H9 (cell line): ENCODE results near the gene TANK. TPM values are rescaled to one million over a fixed set of nuclear protein-coding genes. Genes with fewer than 3 reads are reported as not detected.

ENCODE experiments used
- DNase-seq: peaks from one replicate; pipeline ENCODE4 v3.0.0-alpha.2; 2017
- H2AFZ ChIP-seq: one replicate; pipeline ENCODE4 v1.6.1; 2013; ENCODE audit warnings: mild to moderate bottlenecking, low read length, control low read depth, moderate library complexity
- H2AK5ac ChIP-seq: 2 replicates; pipeline ENCODE4 v1.6.1; 2013; ENCODE audit warnings: low read length, control low read depth, mixed read lengths; ENCODE audit not compliant: insufficient read length
- H2BK120ac ChIP-seq: one replicate; pipeline ENCODE4 v1.6.1; 2013; ENCODE audit warnings: low read depth, mild to moderate bottlenecking, low read length, control low read depth, inconsistent platforms; ENCODE audit not compliant: poor library complexity, severe bottlenecking
- H2BK12ac ChIP-seq: 2 replicates; pipeline ENCODE4 v1.6.1; 2013; ENCODE audit warnings: low read length, control low read depth, mixed read lengths, low read depth; ENCODE audit not compliant: insufficient read length
- H2BK15ac ChIP-seq: 2 replicates; pipeline ENCODE4 v1.6.1; 2013; ENCODE audit warnings: low read depth, low read length, control low read depth
- H2BK20ac ChIP-seq: one replicate; pipeline ENCODE4 v1.6.1; 2013; ENCODE audit warnings: low read depth, mild to moderate bottlenecking, low read length, control low read depth, inconsistent platforms; ENCODE audit not compliant: poor library complexity, severe bottlenecking
- H2BK5ac ChIP-seq: 2 replicates; pipeline ENCODE4 v1.6.1; 2013; ENCODE audit warnings: low read length, control low read depth, mixed read lengths; ENCODE audit not compliant: insufficient read length
- H3K14ac ChIP-seq: 2 replicates; pipeline ENCODE4 v1.6.1; 2013; ENCODE audit warnings: low read length, control low read depth; ENCODE audit not compliant: insufficient read depth
- H3K18ac ChIP-seq: 2 replicates; pipeline ENCODE4 v1.6.1; 2013; ENCODE audit warnings: low read depth, mild to moderate bottlenecking, mixed read lengths, low read length, control low read depth; ENCODE audit not compliant: insufficient read length
- H3K23ac ChIP-seq: 2 replicates; pipeline ENCODE4 v1.6.1; 2013; ENCODE audit warnings: low read length, control low read depth, mixed read lengths, low read depth; ENCODE audit not compliant: insufficient read length
- H3K23me2 ChIP-seq: 2 replicates; pipeline ENCODE4 v1.6.1; 2013; ENCODE audit warnings: low read depth, mild to moderate bottlenecking, mixed read lengths, low read length, control low read depth; ENCODE audit not compliant: insufficient read length, poor library complexity, severe bottlenecking
- H3K27ac ChIP-seq: 2 replicates; pipeline ENCODE4 v1.5.1; 2013; ENCODE audit warnings: low read length, control low read depth, mixed read lengths, low read depth; ENCODE audit not compliant: insufficient read length
- H3K27me3 ChIP-seq: 2 replicates; pipeline ENCODE4 v1.6.1; 2013; ENCODE audit warnings: low read length, control low read depth, inconsistent platforms; ENCODE audit not compliant: insufficient read depth
- H3K4ac ChIP-seq: 2 replicates; pipeline ENCODE4 v1.6.1; 2013; ENCODE audit warnings: low read depth, mild to moderate bottlenecking, control low read depth, inconsistent platforms, low read length, moderate library complexity
- H3K4me1 ChIP-seq: 2 replicates; pipeline ENCODE4 v1.6.1; 2013; ENCODE audit warnings: low read length, control low read depth, inconsistent platforms; ENCODE audit not compliant: insufficient read depth
- H3K4me2 ChIP-seq: 2 replicates; pipeline ENCODE4 v1.6.1; 2013; ENCODE audit warnings: low read length, control low read depth, mixed read lengths; ENCODE audit not compliant: insufficient read length, insufficient read depth
- H3K56ac ChIP-seq: 2 replicates; pipeline ENCODE4 v1.6.1; 2013; ENCODE audit warnings: low read depth, mild to moderate bottlenecking, mixed read lengths, low read length, control low read depth; ENCODE audit not compliant: insufficient read length
- H3K79me1 ChIP-seq: 2 replicates; pipeline ENCODE4 v1.6.1; 2013; ENCODE audit warnings: low read depth, mild to moderate bottlenecking, moderate library complexity, low read length, control low read depth, inconsistent platforms; ENCODE audit not compliant: insufficient read depth, poor library complexity, severe bottlenecking
- H3K79me2 ChIP-seq: 2 replicates; pipeline ENCODE4 v1.6.1; 2013; ENCODE audit warnings: low read length, control low read depth, inconsistent platforms; ENCODE audit not compliant: insufficient read depth
- H3K9ac ChIP-seq: 2 replicates; pipeline ENCODE4 v1.6.1; 2013; ENCODE audit warnings: low read length, control low read depth, mixed read lengths; ENCODE audit not compliant: insufficient read length; ENCODE audit errors: extremely low read depth
- H3K9me3 ChIP-seq: one replicate; pipeline ENCODE4 v1.6.1; 2013; ENCODE audit warnings: low read depth, low read length, inconsistent platforms; ENCODE audit not compliant: control insufficient read depth
- H3T11ph ChIP-seq: one replicate; pipeline ENCODE4 v1.6.1; 2013; ENCODE audit warnings: mild to moderate bottlenecking, low read length, control low read depth, inconsistent platforms
- H4K20me1 ChIP-seq: one replicate; pipeline ENCODE4 v1.6.1; 2013; ENCODE audit not compliant: control insufficient read depth, insufficient read length, insufficient read depth
- H4K5ac ChIP-seq: 2 replicates; pipeline ENCODE4 v1.6.1; 2013; ENCODE audit warnings: low read depth, mild to moderate bottlenecking, mixed read lengths, low read length, control low read depth; ENCODE audit not compliant: insufficient read length
- H4K8ac ChIP-seq: replicated peaks from 2 replicates; pipeline ENCODE4 v1.6.1; 2013; ENCODE audit warnings: low read length, control low read depth, mixed read lengths, low read depth; ENCODE audit not compliant: insufficient read length
- H4K91ac ChIP-seq: 2 replicates; pipeline ENCODE4 v1.6.1; 2013; ENCODE audit warnings: low read depth, mild to moderate bottlenecking, moderate library complexity, mixed read lengths, low read length, control low read depth; ENCODE audit not compliant: insufficient read length
- H3K27ac Mint-ChIP-seq, 3 experiments: 2 replicates in 2 of 3; 3 replicates in 1 of 3; pipeline ENCODE4 v1.8.0; 2020 to 2021; ENCODE audit warnings: mixed read lengths in 3 of 3, mild to moderate bottlenecking in 1 of 3, moderate library complexity in 1 of 3
- H3K27me3 Mint-ChIP-seq: 2 replicates; pipeline ENCODE4 v1.8.0; 2021; ENCODE audit warnings: low read depth, mild to moderate bottlenecking, moderate library complexity, mixed read lengths
- H3K36me3 Mint-ChIP-seq, 3 experiments: 2 replicates in 2 of 3; 3 replicates in 1 of 3; pipeline ENCODE4 v1.8.0; 2020 to 2021; ENCODE audit warnings: low read depth in 3 of 3, mixed read lengths in 3 of 3; ENCODE audit not compliant: insufficient read depth in 1 of 3
- H3K4me1 Mint-ChIP-seq, 2 experiments: 2 replicates each; pipeline ENCODE4 v1.8.0; 2020; ENCODE audit warnings: mixed read lengths in 2 of 2
- H3K4me3 Mint-ChIP-seq, 2 experiments: 2 replicates in 1 of 2; 3 replicates in 1 of 2; pipeline ENCODE4 v1.8.0; 2020 to 2021; ENCODE audit warnings: mild to moderate bottlenecking in 2 of 2, mixed read lengths in 2 of 2, moderate library complexity in 1 of 2
- H3K9me3 Mint-ChIP-seq, 2 experiments: 2 replicates in 1 of 2; 3 replicates in 1 of 2; pipeline ENCODE4 v1.8.0; 2020; ENCODE audit warnings: mild to moderate bottlenecking in 2 of 2, mixed read lengths in 2 of 2, moderate library complexity in 1 of 2
- WGBS: extraction: QIAGEN DNeasy Blood & Tissue Kit; methylation state at CpG from one replicate; pipeline ENCODE4 v1.1.7; 2013; ENCODE audit warnings: missing lambda C conversion rate, low lambda C conversion rate, mixed read lengths; ENCODE audit not compliant: insufficient read length; ENCODE audit errors: extremely low coverage; 5-methylcytosine and 5-hydroxymethylcytosine counted together
- total RNA-seq: library from RNA; stranded (reverse); gene quantifications from 2 replicates; pipeline ENCODE4 v1.2.1, GENCODE V29; 2021
- TF ChIP-seq, protein P1 (sequence below): fragments of 200-600 bp; sonication (generic); conservative IDR thresholded peaks from 3 replicates; pipeline ENCODE4 v1.8.0; 2021; ENCODE audit warnings: antibody characterized with exemption, mild to moderate bottlenecking

TANK gene
- total RNA-seq, 1 experiment from 2014 or later, result 23.9 TPM

DNA sequence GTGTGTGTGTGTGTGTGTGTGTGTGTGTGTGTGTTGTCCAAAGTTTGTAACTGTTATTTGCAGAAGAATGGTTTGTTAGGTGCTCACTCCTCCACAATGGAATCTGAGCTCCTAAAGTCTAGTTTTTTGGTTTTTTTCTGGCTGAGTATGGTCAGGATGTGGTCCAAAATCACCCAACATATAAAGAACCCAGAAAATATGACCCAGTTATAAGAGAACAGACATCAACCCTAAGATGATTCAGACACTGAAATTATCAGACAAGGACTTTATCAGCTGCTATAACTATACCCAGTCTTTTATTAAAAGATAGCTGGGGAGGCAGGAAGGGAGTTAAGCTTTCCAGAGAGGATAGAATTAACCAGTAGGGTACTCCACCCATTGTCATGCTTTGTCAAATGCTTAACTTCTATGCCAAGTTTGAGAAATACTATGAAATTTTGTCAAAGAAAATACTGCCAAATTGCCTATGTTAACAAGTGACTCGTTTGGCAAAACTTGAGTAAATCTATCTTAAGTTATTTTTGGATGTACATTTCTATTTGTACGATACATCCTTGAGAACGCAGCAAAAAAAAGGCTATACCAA, 57.5 kb downstream of the TANK start:
- H3K4me3 Mint-ChIP-seq, result no peak overlapping the region
- Histone ChIP-seq H3K79me2 (no peaks in the 10 kb centered on the region), H3K9me3 (no peaks in the 10 kb centered on the region), H4K91ac (no peak overlapping the region), H2AFZ (no peak overlapping the region), H3K18ac (no peak overlapping the region), H2BK5ac (no peak overlapping the region), H3K4ac (no peak overlapping the region), H3K4me2 (no peak overlapping the region), H4K20me1 (no peaks in the 10 kb centered on the region), H4K8ac (no peak overlapping the region), H3K4me1 (no peaks in the 10 kb centered on the region), H3K23ac (no peak overlapping the region), H2BK20ac (no peak overlapping the region), H3K79me1 (no peaks in the 10 kb centered on the region), H2BK12ac (no peak overlapping the region), H2AK5ac (no peak overlapping the region), H2BK15ac (no peak overlapping the region), H3K9ac (no peak overlapping the region), H4K5ac (no peak overlapping the region), H3K27me3 (no peaks in the 10 kb centered on the region), H3K27ac (no peak overlapping the region), H3K14ac (no peak overlapping the region), H2BK120ac (no peak overlapping the region), H3K23me2 (no peaks in the 10 kb centered on the region), H3K56ac (no peak overlapping the region), H3T11ph (no peak overlapping the region)
- H3K27ac Mint-ChIP-seq, result no peak overlapping the region
- H3K4me1 Mint-ChIP-seq, result no peaks in the 10 kb centered on the region
- TF ChIP-seq, protein P1, sequence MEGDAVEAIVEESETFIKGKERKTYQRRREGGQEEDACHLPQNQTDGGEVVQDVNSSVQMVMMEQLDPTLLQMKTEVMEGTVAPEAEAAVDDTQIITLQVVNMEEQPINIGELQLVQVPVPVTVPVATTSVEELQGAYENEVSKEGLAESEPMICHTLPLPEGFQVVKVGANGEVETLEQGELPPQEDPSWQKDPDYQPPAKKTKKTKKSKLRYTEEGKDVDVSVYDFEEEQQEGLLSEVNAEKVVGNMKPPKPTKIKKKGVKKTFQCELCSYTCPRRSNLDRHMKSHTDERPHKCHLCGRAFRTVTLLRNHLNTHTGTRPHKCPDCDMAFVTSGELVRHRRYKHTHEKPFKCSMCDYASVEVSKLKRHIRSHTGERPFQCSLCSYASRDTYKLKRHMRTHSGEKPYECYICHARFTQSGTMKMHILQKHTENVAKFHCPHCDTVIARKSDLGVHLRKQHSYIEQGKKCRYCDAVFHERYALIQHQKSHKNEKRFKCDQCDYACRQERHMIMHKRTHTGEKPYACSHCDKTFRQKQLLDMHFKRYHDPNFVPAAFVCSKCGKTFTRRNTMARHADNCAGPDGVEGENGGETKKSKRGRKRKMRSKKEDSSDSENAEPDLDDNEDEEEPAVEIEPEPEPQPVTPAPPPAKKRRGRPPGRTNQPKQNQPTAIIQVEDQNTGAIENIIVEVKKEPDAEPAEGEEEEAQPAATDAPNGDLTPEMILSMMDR, result no peak
- WGBS, result no CpG with 5 or more reads among the region's 3 CpGs
- peaks cover 6 to 14% (median 6%) of the 10 kb centered on the region in 3 experiments; a peak in 6 of 7 replicates for H3K36me3 Mint-ChIP-seq
- H3K9me3 Mint-ChIP-seq, result no peaks in the 10 kb centered on the region; a peak in 1 of 5 replicates
- no peaks in the 10 kb centered on the region for H3K27me3 Mint-ChIP-seq
- no peak for DNase-seq
